VCaP (cell line): ENCODE measurements around the gene BSG.
"Not testable (repeated sequence)": the region's sequence is repeated elsewhere in the genome, so short reads cannot be mapped to it uniquely, and the experiment has no call there.

Source experiments
- H3K27ac ChIP-seq: fragments of 450-650 bp; 2 replicates; pipeline ENCODE4 v1.5.1; 2017
- TF ChIP-seq, protein P1 (sequence below): fragments of 450-650 bp; conservative IDR thresholded peaks from 2 replicates; pipeline ENCODE4 v1.5.1; 2017; ENCODE audit warnings: mild to moderate bottlenecking, moderate library complexity

BSG gene

GRCh38 chr19:623974-624373, 51.6 kb downstream of the BSG start:
- H3K27ac ChIP-seq, result no peak overlapping the region
- TF ChIP-seq, protein P1, sequence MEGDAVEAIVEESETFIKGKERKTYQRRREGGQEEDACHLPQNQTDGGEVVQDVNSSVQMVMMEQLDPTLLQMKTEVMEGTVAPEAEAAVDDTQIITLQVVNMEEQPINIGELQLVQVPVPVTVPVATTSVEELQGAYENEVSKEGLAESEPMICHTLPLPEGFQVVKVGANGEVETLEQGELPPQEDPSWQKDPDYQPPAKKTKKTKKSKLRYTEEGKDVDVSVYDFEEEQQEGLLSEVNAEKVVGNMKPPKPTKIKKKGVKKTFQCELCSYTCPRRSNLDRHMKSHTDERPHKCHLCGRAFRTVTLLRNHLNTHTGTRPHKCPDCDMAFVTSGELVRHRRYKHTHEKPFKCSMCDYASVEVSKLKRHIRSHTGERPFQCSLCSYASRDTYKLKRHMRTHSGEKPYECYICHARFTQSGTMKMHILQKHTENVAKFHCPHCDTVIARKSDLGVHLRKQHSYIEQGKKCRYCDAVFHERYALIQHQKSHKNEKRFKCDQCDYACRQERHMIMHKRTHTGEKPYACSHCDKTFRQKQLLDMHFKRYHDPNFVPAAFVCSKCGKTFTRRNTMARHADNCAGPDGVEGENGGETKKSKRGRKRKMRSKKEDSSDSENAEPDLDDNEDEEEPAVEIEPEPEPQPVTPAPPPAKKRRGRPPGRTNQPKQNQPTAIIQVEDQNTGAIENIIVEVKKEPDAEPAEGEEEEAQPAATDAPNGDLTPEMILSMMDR, result 0 out of 2 replicates have a peak, but pooled peaks have one; percentile 12

GRCh38 chr19:624433-625109, 52.2 kb downstream of the BSG start:
- TF ChIP-seq, protein P1, result no peak
- no peak overlapping the region for H3K27ac ChIP-seq

DNA sequence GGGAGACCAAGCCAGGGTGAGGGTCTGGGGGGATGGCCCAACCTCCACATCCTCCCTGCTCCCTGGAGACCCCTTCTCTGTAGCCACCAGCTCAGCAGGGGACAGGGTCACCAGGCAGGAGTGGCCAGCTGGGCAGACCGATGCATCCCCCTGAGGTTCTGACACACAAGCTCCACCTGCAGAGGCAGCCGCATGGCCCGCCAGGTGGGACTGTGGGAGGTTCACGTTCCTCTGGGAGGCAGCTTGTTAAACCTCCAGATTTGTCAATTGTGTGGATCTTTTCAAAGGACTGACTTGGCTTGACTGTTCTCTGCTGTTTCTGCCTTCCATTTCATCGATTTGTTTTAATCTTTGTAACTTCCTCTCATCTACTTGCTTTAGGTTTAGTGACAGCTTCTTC, 52.9 kb downstream of the BSG start:
- H3K27ac ChIP-seq, result no peak overlapping the region
- TF ChIP-seq, protein P1, result no peak

- not testable (repeated sequence) for H3K27ac ChIP-seq
These were observed 54.2 kb downstream of the BSG start for GRCh38 chr19:626566-626965.

DNA sequence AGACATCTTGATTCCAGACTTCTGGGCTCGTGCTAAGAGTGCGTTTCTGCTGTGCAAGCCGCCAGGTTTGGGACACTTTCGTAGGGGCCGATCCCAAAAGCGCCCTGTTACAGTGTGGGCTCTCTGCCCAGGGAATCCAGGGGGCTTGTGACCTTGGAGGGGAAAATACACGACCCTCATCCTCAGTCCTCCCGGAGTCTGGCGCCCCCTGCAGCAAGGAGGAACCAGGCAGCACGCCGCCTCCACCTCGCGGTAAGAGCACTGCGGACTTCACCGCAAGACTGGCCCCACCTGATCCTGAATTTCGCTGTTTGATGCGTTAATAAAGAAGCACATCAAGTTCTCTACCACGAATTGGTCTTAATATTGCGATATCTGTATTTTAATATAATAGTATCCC, 55.8 kb downstream of the BSG start:
- no peak overlapping the region for H3K27ac ChIP-seq
- TF ChIP-seq, protein P1, result peak; percentile 40; the same call in 1 of the 2 replicates

DNA sequence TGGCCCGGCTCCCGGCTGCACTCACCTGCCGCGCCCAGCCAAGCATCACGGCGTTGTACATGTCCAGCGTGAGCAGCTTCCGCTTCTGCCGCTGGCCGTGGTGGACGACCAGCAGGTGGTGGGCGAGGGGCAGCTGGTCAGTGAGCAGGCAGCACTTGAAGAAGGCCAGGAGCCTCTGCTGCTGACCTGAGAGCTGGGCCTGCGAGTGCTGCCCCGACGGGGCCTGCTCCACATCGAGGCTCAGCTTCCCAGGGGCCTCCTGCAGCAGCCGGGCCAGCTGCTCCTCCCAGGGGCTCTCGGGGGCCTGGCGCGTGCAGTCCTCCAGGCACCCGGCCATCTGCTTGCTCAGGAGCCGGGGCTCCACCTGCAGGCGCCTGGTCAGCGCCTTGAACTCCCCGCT, 57.1 kb downstream of the BSG start:
- H3K27ac ChIP-seq, result not testable (repeated sequence)

DNA sequence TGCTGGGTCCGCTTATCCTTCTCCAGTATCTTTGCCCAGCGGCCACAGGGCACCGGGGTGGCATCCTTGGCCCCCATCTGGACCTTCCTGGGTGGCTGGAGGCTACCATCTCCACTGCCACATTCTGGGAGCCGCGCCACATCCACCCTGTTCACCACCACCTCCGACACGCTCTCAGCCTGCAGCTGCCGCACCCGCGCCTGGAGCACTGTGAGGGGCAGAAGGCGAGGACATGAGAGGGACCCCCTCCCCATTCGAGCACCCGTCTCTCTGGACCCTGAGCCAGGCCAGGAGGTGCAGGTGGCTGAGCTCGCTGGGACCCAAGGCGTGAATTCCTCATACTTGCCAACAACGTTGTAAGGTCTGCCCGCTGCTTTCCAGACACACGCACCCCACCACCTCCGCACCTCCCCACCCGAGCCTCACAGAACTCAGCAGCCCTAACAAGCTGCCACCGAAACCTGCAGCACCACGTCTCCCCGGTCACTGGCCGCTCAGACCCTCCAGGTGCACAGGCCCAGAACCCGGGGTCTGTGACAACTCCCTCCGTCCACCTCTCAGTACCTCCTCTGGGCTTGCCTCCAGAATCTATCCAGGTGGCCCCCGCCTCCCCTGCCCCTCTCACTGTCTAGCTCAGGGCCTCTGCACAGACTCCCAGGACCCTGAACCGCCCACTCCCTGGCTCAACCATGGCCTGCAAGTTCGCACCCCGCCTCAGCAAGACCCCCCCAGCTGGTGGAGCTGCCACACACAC, 57.7 kb downstream of the BSG start:
- TF ChIP-seq, protein P1, result no peak
- no peak overlapping the region for H3K27ac ChIP-seq

DNA sequence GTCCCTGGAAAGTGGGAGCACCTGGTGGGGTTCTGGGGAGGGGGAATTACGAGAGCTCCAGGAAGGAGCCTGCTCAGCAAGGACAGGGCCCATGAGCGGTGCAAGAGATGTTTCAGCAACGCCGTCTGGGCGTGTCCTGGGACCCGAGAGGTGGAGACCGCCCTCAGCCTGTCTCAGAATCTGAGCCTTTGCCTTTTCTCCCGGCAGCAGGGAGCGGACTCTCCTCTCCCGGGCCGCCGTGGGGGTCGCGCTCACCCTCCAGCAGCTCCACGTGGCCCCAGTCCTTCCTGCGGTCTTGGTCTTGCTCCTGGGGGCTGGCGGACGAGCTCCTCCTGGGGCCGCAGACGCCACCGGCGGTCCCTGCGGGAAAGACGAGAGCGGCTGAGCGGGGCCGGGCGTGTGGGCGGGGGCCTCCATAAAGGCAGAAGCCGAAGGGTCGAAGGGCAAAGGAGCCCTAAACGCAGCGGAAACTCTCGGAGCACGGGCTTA, 60.2 kb downstream of the BSG start:
- TF ChIP-seq, protein P1, result no peak
- peak overlapping the region; percentile 76 for H3K27ac ChIP-seq
